Upper lobe of left lung (tissue), 6 donors: ENCODE data around the gene SYMPK. TPM values are rescaled to one million over a fixed set of nuclear protein-coding genes. Genes with fewer than 3 reads are reported as not detected.

Experiments used
- ATAC-seq, 2 donors: fragments of 200-7000 bp; cut with Tn5 transposase; one replicate each; pipeline ENCODE4 v1.9.1; 2022; ENCODE audit warnings: mild to moderate bottlenecking in 2 of 2, moderate library complexity in 2 of 2; ENCODE audit not compliant: low FRiP score in 2 of 2
- DNase-seq, 2 donors: peaks; one replicate each; pipeline ENCODE4 v3.0.0-alpha.2; 2019 to 2020
- H3K27ac ChIP-seq, 4 donors: fragments of 200-600 bp; sonication (generic); one replicate each; pipeline ENCODE4 v1.5.1; 2016 to 2019
- H3K27me3 ChIP-seq, 4 donors: fragments of 200-600 bp; sonication (generic); one replicate each; pipeline ENCODE4 v1.5.1; 2017 to 2019
- H3K36me3 ChIP-seq, 4 donors: fragments of 200-600 bp; sonication (generic); one replicate each; pipeline ENCODE4 v1.5.1; 2016 to 2019
- H3K4me1 ChIP-seq, 4 donors: fragments of 200-600 bp; sonication (generic); one replicate each; pipeline ENCODE4 v1.5.1; 2018 to 2019
- H3K4me3 ChIP-seq, 4 donors: fragments of 200-600 bp; sonication (generic); one replicate each; pipeline ENCODE4 v1.5.1; 2017 to 2019; ENCODE audit warnings: mild to moderate bottlenecking in 2 of 4, moderate library complexity in 1 of 4
- H3K9me3 ChIP-seq, 4 donors: fragments of 200-600 bp; sonication (generic); one replicate each; pipeline ENCODE4 v1.5.1; 2018 to 2019
- CTCF ChIP-seq, 6 experiments: fragments of 450-650 bp in 4 of 6; fragments of 200-600 bp in 2 of 6; sonication (generic) in 2 of 6; IDR thresholded peaks; one replicate each; pipeline ENCODE4 v1.5.1; 2016 to 2019; ENCODE audit warnings: antibody characterized with exemption in 6 of 6
- EP300 ChIP-seq, 4 donors: sonication (generic); formaldehyde crosslinking; IDR thresholded peaks; one replicate each; pipeline ENCODE4 v1.5.1; 2017; ENCODE audit warnings: antibody characterized with exemption in 4 of 4, control low read depth in 2 of 4
- POLR2A ChIP-seq, 4 donors: fragments of 450-650 bp; IDR thresholded peaks; one replicate each; pipeline ENCODE4 v1.5.1; 2016 to 2017; ENCODE audit warnings: antibody characterized with exemption in 4 of 4, mild to moderate bottlenecking in 2 of 4
- POLR2AphosphoS5 ChIP-seq, 2 donors: sonication (generic); formaldehyde crosslinking; IDR thresholded peaks; one replicate each; pipeline ENCODE4 v1.5.1; 2017; ENCODE audit warnings: antibody characterized with exemption in 2 of 2
- WGBS, 2 donors: methylation state at CpG; one replicate each; pipeline ENCODE4 v1.1.5; 2017 to 2018; 5-methylcytosine and 5-hydroxymethylcytosine counted together
- total RNA-seq, 6 donors: library from RNA; depleted of rRNA in 4 of 6; stranded (reverse); fragments of >200 nt in 4 of 6; gene quantifications; one replicate each; pipeline versions ENCODE4 v1.1.0 to v1.2.1, GENCODE V29; 2016 to 2021
- donor health status: DM: no; HTN: no; CAD: no; lungs with moderate emphysema.
- donor health status: DM: no; HTN: yes; CAD: no; lungs with severe emphysema.

The SYMPK gene
- total RNA-seq, 6 donors from 2014 or later = 35.0 to 345 (median 76.0) TPM

GRCh38 chr19:45793876-45794275 is 69.1 kb downstream of the SYMPK start:
- 53 to 57% methylated on average over 6 of the region's 6 CpGs for WGBS, 2 donors
- Histone ChIP-seq H3K9me3 (no peaks in the 10 kb centered on the region), H3K27ac (no peak overlapping the region), H3K27me3 (no peaks in the 10 kb centered on the region), H3K4me3 (no peak overlapping the region), H3K4me1 (peaks cover 20 to 34% (median 23%) of the 10 kb centered on the region in 4 donors), H3K36me3 (peaks cover 2 to 21% (median 11%) of the 10 kb centered on the region in 4 donors)
- ATAC-seq (no peak), DNase-seq (no peak)
- TF ChIP-seq EP300 (IDR thresholded peaks at IDR 0.05) = no peak
- no peak for TF ChIP-seq POLR2A (IDR thresholded peaks at IDR 0.05)
- TF ChIP-seq POLR2AphosphoS5 (IDR thresholded peaks at IDR 0.05) = no peak
- no peak for TF ChIP-seq CTCF (IDR thresholded peaks at IDR 0.05)

GRCh38 chr19:45793178-45793564 is 69.8 kb downstream of the SYMPK start:
- ATAC-seq (no peak), DNase-seq (no peak)
- Histone ChIP-seq H3K27ac (peak overlapping the region in 1 of 4 donors; percentile 20), H3K4me1 (peaks cover 18 to 32% (median 22%) of the 10 kb centered on the region in 4 donors), H3K4me3 (peak overlapping the region in 3 of 4 donors; percentile 81 to 99 (median 88)), H3K9me3 (no peaks in the 10 kb centered on the region), H3K27me3 (no peaks in the 10 kb centered on the region), H3K36me3 (peaks cover 8 to 28% (median 16%) of the 10 kb centered on the region in 4 donors)
- TF ChIP-seq CTCF (IDR thresholded peaks at IDR 0.05) = no peak
- no peak for TF ChIP-seq EP300 (IDR thresholded peaks at IDR 0.05)
- no peak for TF ChIP-seq POLR2A (IDR thresholded peaks at IDR 0.05)
- TF ChIP-seq POLR2AphosphoS5 (IDR thresholded peaks at IDR 0.05) = no peak
- WGBS, 2 donors = 43% methylated on average over 3 of the region's 3 CpGs

- Histone ChIP-seq H3K27ac (peak within 1 kb of the TSS; percentile 69 to 87 (median 78)), H3K4me3 (peak within 1 kb of the TSS; percentile 77 to 99 (median 84)), H3K27me3 (no peaks in the 10 kb centered on the region), H3K9me3 (no peaks in the 10 kb centered on the region), H3K4me1 (peaks cover 18 to 32% (median 22%) of the 10 kb centered on the region in 4 donors), H3K36me3 (peaks cover 9 to 34% (median 19%) of the 10 kb centered on the region in 4 donors)
- DNase-seq = peak; percentile 100
- peak; percentile 98 to 99 for ATAC-seq
- WGBS, 2 donors = 0% methylated on average over 13 of the region's 86 CpGs
- TF ChIP-seq POLR2AphosphoS5 (IDR thresholded peaks at IDR 0.05) (peak; percentile 35 to 53), CTCF (IDR thresholded peaks at IDR 0.05) (peak in 1 of 6 experiments; percentile 27), EP300 (IDR thresholded peaks at IDR 0.05) (peak in 1 of 4 donors; percentile 23), POLR2A (IDR thresholded peaks at IDR 0.05) (peak in 2 of 4 donors; percentile 43 to 72)
Observed at GRCh38 chr19:45792470-45793177, 70.3 kb downstream of the SYMPK start, which contains the start of gene DMWD. TSS of gene DMWD (minus strand) at chr19:45792845. CDS start at chr19:45792756, 89 bp downstream.

GRCh38 chr19:45791744-45792469 is 71.0 kb downstream of the SYMPK start:
- peaks cover 9 to 41% (median 25%) of the 10 kb centered on the region in 4 donors for H3K36me3 ChIP-seq
- DNase-seq = no peak
- ATAC-seq = no peak
- WGBS, 2 donors = 7 to 8% methylated on average over 25 to 31 of the region's 31 CpGs
- peak overlapping the region; percentile 77 to 99 (median 84) for H3K4me3 ChIP-seq
- no peaks in the 10 kb centered on the region for H3K27me3 ChIP-seq
- peak overlapping the region; percentile 69 to 87 (median 78) for H3K27ac ChIP-seq
- H3K4me1 ChIP-seq = peaks cover 18 to 32% (median 22%) of the 10 kb centered on the region in 4 donors
- TF ChIP-seq POLR2A (IDR thresholded peaks at IDR 0.05) = no peak
- TF ChIP-seq CTCF (IDR thresholded peaks at IDR 0.05) = no peak
- no peak for TF ChIP-seq POLR2AphosphoS5 (IDR thresholded peaks at IDR 0.05)
- no peak for TF ChIP-seq EP300 (IDR thresholded peaks at IDR 0.05)
- no peaks in the 10 kb centered on the region for H3K9me3 ChIP-seq
